Measurements from ENCODE around the gene ABR.

The ABR gene

GRCh38 chr17:1095090-1095852 lies 84.5 kb downstream of the ABR start:
- H3K27ac ChIP-seq, result peak overlapping the region; percentile 55
- TF ChIP-seq CTCF (conservative IDR thresholded peaks at IDR 0.05) (no peak), ZFX (IDR thresholded peaks at IDR 0.05) (no peak)

- H3K27ac ChIP-seq, result no peak overlapping the region
- no peak for TF ChIP-seq ZFX (IDR thresholded peaks at IDR 0.05)
- no peak for TF ChIP-seq CTCF (conservative IDR thresholded peaks at IDR 0.05)
These were observed 85.2 kb downstream of the ABR start for GRCh38 chr17:1094591-1094990.

GRCh38 chr17:1091900-1092299 lies 87.9 kb downstream of the ABR start:
- no peak for TF ChIP-seq CTCF (conservative IDR thresholded peaks at IDR 0.05)
- no peak for TF ChIP-seq ZFX (IDR thresholded peaks at IDR 0.05)
- H3K27ac ChIP-seq, result no peak overlapping the region

GRCh38 chr17:1091190-1091534 lies 88.6 kb downstream of the ABR start:
- no peak overlapping the region for H3K27ac ChIP-seq
- no peak for TF ChIP-seq CTCF (conservative IDR thresholded peaks at IDR 0.05)
- TF ChIP-seq ZFX (IDR thresholded peaks at IDR 0.05), result no peak

GRCh38 chr17:1090465-1091189 lies 89.2 kb downstream of the ABR start:
- no peak overlapping the region for H3K27ac ChIP-seq
- no peak for TF ChIP-seq ZFX (IDR thresholded peaks at IDR 0.05)
- TF ChIP-seq CTCF (conservative IDR thresholded peaks at IDR 0.05), result no peak

- peak overlapping the region; percentile 90; the same call in 1 of the 2 replicates for H3K27ac ChIP-seq
- TF ChIP-seq ZFX (IDR thresholded peaks at IDR 0.05), result no peak
These were observed 89.9 kb downstream of the ABR start for GRCh38 chr17:1089915-1090314.

GRCh38 chr17:1087381-1088241 lies 92.2 kb downstream of the ABR start:
- TF ChIP-seq ZFX (IDR thresholded peaks at IDR 0.05) (peak; percentile 84; the same call in 1 of the 2 replicates), CTCF (conservative IDR thresholded peaks at IDR 0.05) (no peak)

More at GRCh38 chr17:1087381-1088241, 92.2 kb downstream of the ABR start:
- peak overlapping the region; percentile 90 for H3K27ac ChIP-seq

Data from C4-2B (cell line).